Erythroblast (primary cell): Measurements from ENCODE around the gene CENPF.

Experiments
- DNase-seq, 2 experiments: peaks; one replicate each; lab custom pipeline; 2025; lab: John Stamatoyannopoulos, UW
- GATA1 ChIP-seq: IDR thresholded peaks from 2 replicates; pipeline ENCODE4 v1.6.1; 2011; ENCODE audit warnings: low read depth, mild to moderate bottlenecking, control low read depth, low read length, moderate library complexity
- POLR2A ChIP-seq: IDR thresholded peaks from 2 replicates; pipeline ENCODE4 v1.6.1; 2011; ENCODE audit warnings: mild to moderate bottlenecking, low read length

Gene CENPF, protein sequence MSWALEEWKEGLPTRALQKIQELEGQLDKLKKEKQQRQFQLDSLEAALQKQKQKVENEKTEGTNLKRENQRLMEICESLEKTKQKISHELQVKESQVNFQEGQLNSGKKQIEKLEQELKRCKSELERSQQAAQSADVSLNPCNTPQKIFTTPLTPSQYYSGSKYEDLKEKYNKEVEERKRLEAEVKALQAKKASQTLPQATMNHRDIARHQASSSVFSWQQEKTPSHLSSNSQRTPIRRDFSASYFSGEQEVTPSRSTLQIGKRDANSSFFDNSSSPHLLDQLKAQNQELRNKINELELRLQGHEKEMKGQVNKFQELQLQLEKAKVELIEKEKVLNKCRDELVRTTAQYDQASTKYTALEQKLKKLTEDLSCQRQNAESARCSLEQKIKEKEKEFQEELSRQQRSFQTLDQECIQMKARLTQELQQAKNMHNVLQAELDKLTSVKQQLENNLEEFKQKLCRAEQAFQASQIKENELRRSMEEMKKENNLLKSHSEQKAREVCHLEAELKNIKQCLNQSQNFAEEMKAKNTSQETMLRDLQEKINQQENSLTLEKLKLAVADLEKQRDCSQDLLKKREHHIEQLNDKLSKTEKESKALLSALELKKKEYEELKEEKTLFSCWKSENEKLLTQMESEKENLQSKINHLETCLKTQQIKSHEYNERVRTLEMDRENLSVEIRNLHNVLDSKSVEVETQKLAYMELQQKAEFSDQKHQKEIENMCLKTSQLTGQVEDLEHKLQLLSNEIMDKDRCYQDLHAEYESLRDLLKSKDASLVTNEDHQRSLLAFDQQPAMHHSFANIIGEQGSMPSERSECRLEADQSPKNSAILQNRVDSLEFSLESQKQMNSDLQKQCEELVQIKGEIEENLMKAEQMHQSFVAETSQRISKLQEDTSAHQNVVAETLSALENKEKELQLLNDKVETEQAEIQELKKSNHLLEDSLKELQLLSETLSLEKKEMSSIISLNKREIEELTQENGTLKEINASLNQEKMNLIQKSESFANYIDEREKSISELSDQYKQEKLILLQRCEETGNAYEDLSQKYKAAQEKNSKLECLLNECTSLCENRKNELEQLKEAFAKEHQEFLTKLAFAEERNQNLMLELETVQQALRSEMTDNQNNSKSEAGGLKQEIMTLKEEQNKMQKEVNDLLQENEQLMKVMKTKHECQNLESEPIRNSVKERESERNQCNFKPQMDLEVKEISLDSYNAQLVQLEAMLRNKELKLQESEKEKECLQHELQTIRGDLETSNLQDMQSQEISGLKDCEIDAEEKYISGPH (N-terminal part only)

GRCh38 chr1:214602764-214603657, at the start of gene CENPF:
CENPF (plus strand) TSS chr1:214603195; CDS start chr1:214613755, 10,560 bp downstream.
- DNase-seq = peak; percentile 97 to 99
- TF ChIP-seq GATA1 = no peak
- peak; percentile 84 for TF ChIP-seq POLR2A

- no peak for TF ChIP-seq POLR2A
- TF ChIP-seq GATA1 = no peak
- DNase-seq = no peak
Measured at GRCh38 chr1:214557952-214558735, 44.9 kb upstream of the CENPF start.

GRCh38 chr1:214563881-214564280, 39.1 kb upstream of the CENPF start:
- DNase-seq = no peak
- TF ChIP-seq GATA1 = no peak

DNA sequence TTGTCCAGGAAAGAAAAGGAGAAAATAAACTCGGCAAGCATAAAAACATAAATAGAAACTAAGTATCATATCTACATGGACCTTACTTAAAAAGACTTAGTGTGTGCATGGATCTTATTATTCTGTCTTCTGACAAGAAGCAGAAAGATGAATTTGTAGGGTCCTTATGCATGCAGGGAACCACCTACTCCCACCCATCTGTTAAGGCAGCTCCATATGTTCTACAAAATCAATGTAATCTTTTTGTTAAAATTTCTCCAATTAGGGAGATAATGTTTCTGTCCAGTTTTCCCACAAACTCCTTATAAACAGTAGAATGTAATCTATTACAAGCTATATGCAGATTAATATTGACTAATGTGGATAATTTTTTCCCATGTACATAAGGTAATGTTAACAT, 37.7 kb upstream of the CENPF start:
- TF ChIP-seq POLR2A = no peak
- no peak for TF ChIP-seq GATA1
- no peak for DNase-seq

DNA sequence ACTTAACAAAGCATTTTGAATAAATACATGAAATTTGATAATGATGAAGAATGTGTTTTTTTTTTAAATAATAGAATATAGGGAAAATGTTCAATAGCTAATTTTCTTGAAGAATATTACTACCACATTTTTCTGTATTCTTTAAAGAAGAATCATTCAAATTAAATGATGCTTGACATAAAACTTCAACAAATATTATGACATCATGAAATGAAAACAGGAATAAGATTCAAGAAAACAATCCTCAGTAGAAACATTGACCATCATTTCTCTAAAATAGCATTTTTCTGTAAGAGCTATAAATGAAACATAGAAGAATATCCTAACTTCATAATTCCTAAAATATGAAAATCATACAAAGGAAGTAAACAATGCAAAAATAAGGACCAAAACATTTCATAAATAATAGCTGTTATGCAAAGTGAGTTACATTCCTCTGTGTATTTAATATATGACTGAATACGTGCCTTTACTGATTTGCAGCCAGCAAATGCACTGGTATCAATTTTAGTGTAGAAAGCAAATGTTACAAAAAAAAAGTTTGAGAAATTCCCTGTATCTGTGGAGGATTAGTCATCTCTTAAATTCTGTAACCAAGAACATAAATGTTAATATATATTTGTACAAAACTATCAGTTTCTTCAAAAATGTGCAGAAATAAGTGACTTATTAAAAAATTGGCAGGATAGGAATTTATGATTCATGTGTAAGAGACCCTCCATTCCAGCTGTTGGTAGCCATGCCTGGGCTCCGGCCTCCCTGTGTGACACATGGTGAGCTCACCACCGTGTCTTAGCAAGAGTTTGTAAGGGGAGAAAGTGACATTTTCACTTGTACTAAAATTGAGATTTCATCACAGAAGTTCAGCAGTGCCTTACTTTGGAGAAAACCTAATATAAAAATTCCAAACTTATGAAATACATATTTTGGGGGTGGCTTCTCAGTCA, 36.6 kb upstream of the CENPF start:
- TF ChIP-seq GATA1 (no peak), POLR2A (no peak)
- DNase-seq = no peak

DNA sequence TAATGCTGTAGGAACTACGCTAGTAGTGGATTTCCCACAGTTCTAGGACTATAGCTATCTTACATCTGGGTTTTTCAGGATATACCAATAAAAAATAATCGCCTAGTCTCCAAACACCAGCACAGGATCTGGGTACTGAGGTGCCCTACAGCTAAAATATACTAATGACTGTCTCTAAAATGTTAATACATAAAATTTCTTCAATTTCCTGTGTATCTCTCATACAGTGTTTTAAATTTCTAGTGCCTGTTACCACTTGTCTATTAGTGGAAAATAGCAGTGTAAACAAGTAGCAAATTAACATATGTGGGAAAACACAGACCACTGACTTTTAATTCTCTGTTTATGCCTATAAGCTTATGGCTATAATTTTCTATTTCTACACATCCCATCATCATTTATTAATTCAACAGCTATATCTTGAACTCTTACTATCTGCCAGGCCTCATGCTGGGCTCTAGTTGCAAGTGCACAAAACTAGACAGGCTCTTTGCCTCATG, 35.5 kb upstream of the CENPF start:
- no peak for DNase-seq
- no peak for TF ChIP-seq POLR2A
- no peak for TF ChIP-seq GATA1

DNA sequence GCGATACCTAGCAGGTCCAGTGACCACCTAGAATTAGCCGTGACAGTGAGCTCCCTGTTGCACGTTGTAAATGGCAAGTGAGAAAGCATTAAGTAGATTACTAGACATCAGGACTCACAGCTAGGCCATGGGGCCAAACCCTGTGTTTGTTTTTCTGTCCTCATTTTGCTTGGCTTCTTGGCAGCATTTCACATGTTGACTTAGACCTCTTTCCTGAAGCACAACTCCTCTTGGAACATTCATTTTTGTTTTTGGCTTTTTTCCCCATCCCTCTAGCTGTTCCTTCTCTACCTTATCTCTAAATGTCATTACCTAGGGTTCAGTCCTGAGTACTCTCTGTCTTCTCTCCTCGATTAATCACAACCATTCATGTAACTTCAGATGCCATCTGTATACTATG, 34.7 kb upstream of the CENPF start:
- DNase-seq = no peak
- TF ChIP-seq POLR2A = no peak
- TF ChIP-seq GATA1 = no peak

DNA sequence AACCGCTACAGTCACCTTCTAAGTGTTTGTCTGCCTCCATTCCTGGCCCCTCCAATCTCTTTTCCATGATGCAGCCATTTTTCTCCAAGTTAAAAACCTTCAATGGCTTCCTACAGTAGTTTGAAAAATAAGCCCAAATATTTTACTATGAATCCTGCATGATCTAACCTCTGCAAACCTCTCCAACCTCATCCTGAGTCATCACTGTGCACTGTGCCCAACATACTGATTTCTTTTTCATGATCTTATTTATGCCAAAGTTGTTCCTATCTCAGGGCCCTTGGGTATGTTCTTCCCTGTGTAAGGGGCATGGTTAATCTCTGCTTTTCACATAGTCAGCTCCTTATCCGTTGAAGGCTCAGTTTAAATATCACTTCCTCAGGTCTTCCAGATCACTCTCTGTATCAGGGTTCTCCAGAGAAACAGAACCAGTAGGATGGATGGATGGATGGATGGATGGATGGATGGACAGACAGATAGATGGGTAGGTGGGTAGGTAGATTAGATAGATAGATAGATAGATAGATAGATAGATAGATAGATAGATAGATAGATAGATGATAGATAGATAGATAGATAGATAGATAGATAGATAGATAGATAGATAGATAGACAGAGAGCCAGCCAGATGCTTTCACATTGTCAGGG, 33.5 kb upstream of the CENPF start:
- no peak for DNase-seq
- TF ChIP-seq POLR2A (no peak), GATA1 (no peak)

- no peak for DNase-seq
- no peak for TF ChIP-seq GATA1
- no peak for TF ChIP-seq POLR2A
Measured at GRCh38 chr1:214570442-214570841, 32.6 kb upstream of the CENPF start.

DNA sequence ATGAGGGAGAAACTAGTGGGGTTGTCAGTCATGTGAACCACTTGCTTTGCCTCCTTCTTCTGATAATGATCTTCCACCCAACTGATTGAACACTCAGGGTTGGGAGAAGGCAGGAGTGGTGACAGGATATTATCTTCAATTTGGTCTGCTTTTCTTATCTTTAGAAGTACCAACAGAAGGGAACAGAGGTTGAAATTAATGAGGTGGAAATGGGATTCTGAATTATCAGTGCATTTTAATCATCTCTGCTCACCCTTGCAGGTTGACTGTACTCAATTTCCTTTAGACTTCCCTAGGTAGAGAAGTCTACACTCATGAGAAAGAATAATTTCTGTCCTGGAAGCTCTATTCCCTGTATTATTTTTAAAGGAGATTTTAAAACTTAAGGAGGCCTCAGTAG, 31.7 kb upstream of the CENPF start:
- no peak for DNase-seq
- no peak for TF ChIP-seq GATA1
- no peak for TF ChIP-seq POLR2A
